Neuronal stem cell (in vitro differentiated cells): Measurements from ENCODE around the gene PLXNA3.

ENCODE experiments used
- DNase-seq: peaks from one replicate; pipeline ENCODE4 v3.0.0-alpha.2; 2013; ENCODE audit warnings: low spot score
- H2AFZ ChIP-seq: one replicate; pipeline ENCODE4 v1.6.1; 2013; ENCODE audit warnings: mild to moderate bottlenecking, low read length, inconsistent platforms
- H2AK5ac ChIP-seq: 2 replicates; pipeline ENCODE4 v1.6.1; 2013; ENCODE audit warnings: low read depth, mild to moderate bottlenecking, inconsistent platforms, low read length, moderate library complexity, mixed read lengths
- H2BK120ac ChIP-seq: 2 replicates; pipeline ENCODE4 v1.6.1; 2013; ENCODE audit warnings: low read depth, mild to moderate bottlenecking, inconsistent platforms, low read length, moderate library complexity, mixed read lengths
- H2BK12ac ChIP-seq: one replicate; pipeline ENCODE4 v1.6.1; 2013; ENCODE audit warnings: low read length, inconsistent platforms
- H2BK15ac ChIP-seq: 2 replicates; pipeline ENCODE4 v1.6.1; 2013; ENCODE audit warnings: mild to moderate bottlenecking, low read length, inconsistent platforms, mixed read lengths
- H2BK5ac ChIP-seq: one replicate; pipeline ENCODE4 v1.6.1; 2013; ENCODE audit warnings: inconsistent platforms, mild to moderate bottlenecking, low read length, moderate library complexity
- H3K14ac ChIP-seq: one replicate; pipeline ENCODE4 v1.6.1; 2013; ENCODE audit warnings: low read length, inconsistent platforms
- H3K18ac ChIP-seq: 2 replicates; pipeline ENCODE4 v1.6.1; 2013; ENCODE audit warnings: low read length, inconsistent platforms
- H3K23ac ChIP-seq: 2 replicates; pipeline ENCODE4 v1.6.1; 2013; ENCODE audit warnings: low read depth, mild to moderate bottlenecking, mixed read lengths, low read length, inconsistent platforms; ENCODE audit not compliant: poor library complexity
- H3K27ac ChIP-seq: replicated peaks from 3 replicates; pipeline ENCODE4 v1.5.1; 2013; ENCODE audit warnings: low read length, inconsistent platforms
- H3K27me3 ChIP-seq, 3 experiments: 2 replicates each; pipeline ENCODE4 v1.6.1; 2013; ENCODE audit warnings: low read length in 3 of 3, mild to moderate bottlenecking in 2 of 3, inconsistent platforms in 1 of 3, low read depth in 1 of 3, mixed read lengths in 1 of 3, moderate library complexity in 1 of 3; ENCODE audit not compliant: control insufficient read depth in 3 of 3, insufficient read depth in 3 of 3
- H3K36me3 ChIP-seq, 2 donors: replicated peaks in 1 of 2; 2 replicates each; pipeline ENCODE4 v1.6.1; 2013; ENCODE audit warnings: low read length in 2 of 2; ENCODE audit not compliant: control insufficient read depth in 2 of 2, insufficient read depth in 2 of 2
- H3K4ac ChIP-seq: 2 replicates; pipeline ENCODE4 v1.6.1; 2013; ENCODE audit warnings: inconsistent platforms, mild to moderate bottlenecking, low read length, moderate library complexity
- H3K4me1 ChIP-seq, 2 donors: 1 replicate in 1 of 2; 2 replicates in 1 of 2; pipeline ENCODE4 v1.6.1; 2013; ENCODE audit warnings: low read length in 2 of 2, low read depth in 1 of 2; ENCODE audit not compliant: control insufficient read depth in 2 of 2, insufficient read depth in 1 of 2
- H3K4me2 ChIP-seq: one replicate; pipeline ENCODE4 v1.6.1; 2013; ENCODE audit warnings: mild to moderate bottlenecking, low read length, inconsistent platforms; ENCODE audit not compliant: insufficient read depth, poor library complexity, severe bottlenecking
- H3K4me3 ChIP-seq, 2 donors: 2 replicates each; pipeline ENCODE4 v1.5.1; 2013; ENCODE audit warnings: low read length in 2 of 2, mild to moderate bottlenecking in 2 of 2, inconsistent platforms in 1 of 2, moderate library complexity in 1 of 2
- H3K79me1 ChIP-seq: one replicate; pipeline ENCODE4 v1.6.1; 2013; ENCODE audit warnings: low read depth, mild to moderate bottlenecking, inconsistent platforms, low read length, moderate library complexity
- H3K9ac ChIP-seq: one replicate; pipeline ENCODE4 v1.6.1; 2013; ENCODE audit warnings: mild to moderate bottlenecking, low read depth, low read length, inconsistent platforms; ENCODE audit not compliant: poor library complexity
- H3K9me3 ChIP-seq, 2 donors: replicated peaks in 1 of 2; 2 replicates each; pipeline versions ENCODE3 to v1.6.1; 2013; ENCODE audit warnings: low read length in 2 of 2, mild to moderate bottlenecking in 2 of 2, inconsistent platforms in 1 of 2, low read depth in 1 of 2, mixed read lengths in 1 of 2, moderate library complexity in 1 of 2; ENCODE audit not compliant: control insufficient read depth in 2 of 2, insufficient read depth in 1 of 2
- H4K8ac ChIP-seq: one replicate; pipeline ENCODE4 v1.6.1; 2013; ENCODE audit warnings: low read depth, mild to moderate bottlenecking, inconsistent platforms, low read length, moderate library complexity
- H4K91ac ChIP-seq: one replicate; pipeline ENCODE4 v1.6.1; 2013; ENCODE audit warnings: low read length, low read depth, mild to moderate bottlenecking, inconsistent platforms; ENCODE audit not compliant: poor library complexity
- WGBS, 2 donors: extraction: QIAGEN DNeasy Blood & Tissue Kit; methylation state at CpG; one replicate each; pipeline ENCODE4 v1.1.7; 2013; ENCODE audit warnings: missing lambda C conversion rate in 2 of 2, mixed read lengths in 1 of 2; ENCODE audit not compliant: insufficient read length in 2 of 2, insufficient replicate concordance in 1 of 2; ENCODE audit errors: extremely low coverage in 2 of 2; 5-methylcytosine and 5-hydroxymethylcytosine counted together

The PLXNA3 gene

GRCh38 chrX:154437971-154438893 is 19.8 kb upstream of the PLXNA3 start:
- no peak overlapping the region for H3K18ac ChIP-seq
- no peaks in the 10 kb centered on the region for H3K9me3 ChIP-seq
- H3K14ac ChIP-seq, result no peak overlapping the region
- peak overlapping the region; percentile 60 for H3K4me2 ChIP-seq
- H2BK120ac ChIP-seq, result no peak overlapping the region
- H3K36me3 ChIP-seq, result peaks cover 30 to 79% of the 10 kb centered on the region in 2 donors
- H3K23ac ChIP-seq, result no peak overlapping the region
- no CpG with 5 or more reads among the region's 28 CpGs for WGBS, 2 donors
- peak overlapping the region; percentile 53 for H2BK5ac ChIP-seq
- no peak overlapping the region for H2BK15ac ChIP-seq
- no peak overlapping the region for H2AK5ac ChIP-seq
- peaks cover 10% of the 10 kb centered on the region for H3K79me1 ChIP-seq
- no peak overlapping the region for H4K91ac ChIP-seq
- no peak for DNase-seq
- H2AFZ ChIP-seq, result no peak overlapping the region
- no peak overlapping the region for H3K4ac ChIP-seq
- peak overlapping the region; percentile 81 for H3K9ac ChIP-seq
- no peak overlapping the region for H4K8ac ChIP-seq
- H3K27ac ChIP-seq, result no peak overlapping the region
- H3K4me3 ChIP-seq, result peak overlapping the region; percentile 91 to 98
- H3K27me3 ChIP-seq, result no peaks in the 10 kb centered on the region
- peaks cover 7% of the 10 kb centered on the region in 2 donors for H3K4me1 ChIP-seq
- no peak overlapping the region for H2BK12ac ChIP-seq

DNA sequence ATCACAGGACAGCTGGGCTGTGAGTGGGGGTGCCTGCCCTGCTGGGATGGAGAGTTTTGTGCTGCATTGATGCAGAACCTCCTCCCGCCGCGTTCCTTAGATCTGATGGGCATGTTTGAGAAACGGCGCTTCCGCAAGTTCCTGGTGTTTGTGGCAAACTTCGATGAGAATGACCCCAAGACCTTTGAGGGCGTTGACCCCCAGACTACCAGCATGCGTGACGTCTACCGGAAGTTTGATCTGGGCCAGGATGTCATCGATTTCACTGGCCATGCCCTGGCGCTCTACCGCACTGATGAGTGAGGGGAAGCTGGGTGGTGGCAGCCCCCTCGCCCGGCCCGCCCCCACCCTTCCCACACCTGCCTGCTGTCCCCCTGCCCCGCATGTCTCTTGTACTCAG is 18.2 kb upstream of the PLXNA3 start:
- H2AFZ ChIP-seq, result no peak overlapping the region
- no peak overlapping the region for H3K4me3 ChIP-seq
- H2BK12ac ChIP-seq, result no peak overlapping the region
- H3K9me3 ChIP-seq, result no peaks in the 10 kb centered on the region
- H4K91ac ChIP-seq, result no peak overlapping the region
- no peak for DNase-seq
- H3K18ac ChIP-seq, result no peak overlapping the region
- H3K27ac ChIP-seq, result no peak overlapping the region
- H3K36me3 ChIP-seq, result peaks cover 23 to 63% of the 10 kb centered on the region in 2 donors
- no peak overlapping the region for H3K23ac ChIP-seq
- no peak overlapping the region for H4K8ac ChIP-seq
- peaks cover 7 to 10% of the 10 kb centered on the region in 2 donors for H3K4me1 ChIP-seq
- no peak overlapping the region for H2BK120ac ChIP-seq
- no peak overlapping the region for H3K9ac ChIP-seq
- WGBS, 2 donors, result no CpG with 5 or more reads among the region's 18 CpGs
- H3K27me3 ChIP-seq, result no peaks in the 10 kb centered on the region
- H3K4ac ChIP-seq, result no peak overlapping the region
- H3K79me1 ChIP-seq, result peaks cover 13% of the 10 kb centered on the region
- H2BK5ac ChIP-seq, result no peak overlapping the region
- H3K4me2 ChIP-seq, result no peak overlapping the region
- H2AK5ac ChIP-seq, result no peak overlapping the region
- no peak overlapping the region for H3K14ac ChIP-seq
- H2BK15ac ChIP-seq, result no peak overlapping the region

DNA sequence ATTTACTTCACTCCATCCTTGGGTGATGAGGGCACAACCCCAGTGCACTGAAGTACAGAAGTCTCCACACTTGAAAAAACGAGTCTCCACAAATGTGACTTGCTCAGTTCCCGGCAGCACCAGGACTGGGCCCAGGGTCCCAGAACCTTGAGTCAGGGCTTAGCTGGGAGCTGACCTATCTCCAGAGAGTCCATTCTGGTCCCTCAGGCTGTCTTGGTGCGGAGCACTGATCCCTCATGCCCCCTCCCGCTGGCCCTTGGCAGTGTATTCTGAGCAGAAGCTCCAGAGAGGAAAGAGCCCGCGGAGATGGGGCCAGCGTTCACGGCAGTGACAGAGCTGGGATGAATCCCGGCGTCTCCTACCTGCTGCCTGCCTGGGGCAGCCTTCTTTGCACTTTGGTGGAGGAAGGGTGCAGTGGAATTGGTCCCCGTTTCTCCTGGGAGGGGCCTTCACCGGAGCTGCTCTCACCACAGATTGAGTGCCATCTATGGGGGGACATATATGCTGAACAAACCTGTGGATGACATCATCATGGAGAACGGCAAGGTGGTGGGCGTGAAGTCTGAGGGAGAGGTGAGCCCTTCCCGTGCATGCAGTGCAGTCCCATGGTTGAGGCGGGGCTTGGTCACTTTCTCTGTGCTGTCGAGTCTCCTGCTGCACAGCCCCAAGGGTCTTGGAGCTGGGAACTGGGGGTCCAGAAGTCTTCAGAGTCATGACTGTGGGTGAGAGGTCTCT is 17.3 kb upstream of the PLXNA3 start:
- Histone ChIP-seq H3K14ac (no peak overlapping the region), H4K91ac (no peak overlapping the region), H2BK15ac (no peak overlapping the region), H3K18ac (no peak overlapping the region), H2AFZ (no peak overlapping the region), H2AK5ac (no peak overlapping the region), H3K36me3 (peaks cover 23 to 54% of the 10 kb centered on the region in 2 donors), H2BK12ac (no peak overlapping the region), H3K4me1 (peaks cover 7 to 10% of the 10 kb centered on the region in 2 donors), H3K4me2 (no peak overlapping the region), H2BK120ac (no peak overlapping the region), H4K8ac (no peak overlapping the region), H3K9ac (no peak overlapping the region), H3K79me1 (peaks cover 13% of the 10 kb centered on the region), H3K27me3 (no peaks in the 10 kb centered on the region), H3K4me3 (no peak overlapping the region), H3K9me3 (no peaks in the 10 kb centered on the region), H3K27ac (no peak overlapping the region), H3K4ac (no peak overlapping the region), H3K23ac (no peak overlapping the region), H2BK5ac (no peak overlapping the region)
- DNase-seq, result no peak
- no CpG with 5 or more reads among the region's 17 CpGs for WGBS, 2 donors

- no peak overlapping the region for H3K4me2 ChIP-seq
- WGBS, 2 donors, result no CpG with 5 or more reads among the region's 11 CpGs
- no peak overlapping the region for H3K23ac ChIP-seq
Measured at GRCh38 chrX:154441564-154441963, 16.5 kb upstream of the PLXNA3 start.

More at GRCh38 chrX:154441564-154441963, 16.5 kb upstream of the PLXNA3 start:
- Histone ChIP-seq H2AK5ac (no peak overlapping the region), H3K27me3 (no peaks in the 10 kb centered on the region), H2BK15ac (no peak overlapping the region), H3K14ac (no peak overlapping the region), H3K4ac (no peak overlapping the region), H2AFZ (no peak overlapping the region), H2BK12ac (no peak overlapping the region), H3K9ac (no peak overlapping the region), H2BK120ac (no peak overlapping the region), H3K18ac (no peak overlapping the region), H4K91ac (no peak overlapping the region), H3K4me1 (peaks cover 6 to 7% of the 10 kb centered on the region in 2 donors), H4K8ac (no peak overlapping the region), H3K79me1 (peaks cover 13% of the 10 kb centered on the region), H3K27ac (no peak overlapping the region), H2BK5ac (no peak overlapping the region), H3K9me3 (no peaks in the 10 kb centered on the region), H3K36me3 (peaks cover 23 to 48% of the 10 kb centered on the region in 2 donors), H3K4me3 (no peak overlapping the region)
- DNase-seq, result no peak
